Activated CD4-positive, alpha-beta T cell treated with anti-CD3 and anti-CD28 coated beads for 24 hours (primary cell): ENCODE measurements around the gene DUOX1.
"Not testable (repeated sequence)": the region's sequence is repeated elsewhere in the genome, so short reads cannot be mapped to it uniquely, and the experiment has no call there.

Experiments used
- DNase-seq, 2 donors: peaks; one replicate each; pipeline ENCODE4 v3.0.0-alpha.2; 2020; ENCODE audit warnings: low read depth in 2 of 2

The DUOX1 gene

DNA sequence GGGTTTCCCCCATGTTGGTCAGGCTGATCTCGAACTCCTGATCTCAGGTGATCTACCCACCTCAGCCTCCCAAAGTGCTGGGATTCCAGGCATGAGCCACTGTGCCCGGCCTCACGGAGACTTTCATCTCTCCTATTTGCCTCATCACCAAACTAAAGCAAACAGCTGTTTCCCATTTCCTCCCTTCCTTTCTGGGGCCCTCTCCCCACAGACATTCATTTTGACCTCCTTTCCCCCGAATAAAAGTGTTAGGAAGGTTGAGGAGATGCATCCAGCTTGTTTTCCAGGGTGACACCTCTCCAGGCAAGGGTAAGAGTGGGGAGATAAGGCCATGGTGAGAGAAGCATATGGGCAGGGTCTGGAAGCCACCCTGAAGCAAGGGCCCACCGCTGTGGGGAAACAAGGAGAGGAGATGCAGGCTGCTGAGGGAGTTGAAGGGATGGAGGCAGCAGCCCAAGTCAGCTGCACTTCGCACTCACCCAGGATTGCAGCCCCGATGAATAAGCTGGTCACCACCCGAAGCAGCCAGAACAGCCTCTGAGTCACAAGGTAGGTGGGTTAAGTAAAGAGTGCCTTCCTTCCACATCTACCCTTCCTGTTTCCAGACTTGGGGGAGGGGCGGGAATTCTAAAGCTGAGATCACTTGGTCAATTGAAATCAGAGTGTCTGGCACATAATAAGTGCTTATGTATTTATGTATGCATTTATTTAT, 7.9 kb upstream of the DUOX1 start:
- DNase-seq: no peak

- DNase-seq: no peak
Observed at GRCh38 chr15:45122719-45123118, 7.1 kb upstream of the DUOX1 start.

GRCh38 chr15:45123397-45123796, 6.4 kb upstream of the DUOX1 start:
- DNase-seq: no peak

- DNase-seq: peak in 1 of 2 donors; percentile 28
Observed at GRCh38 chr15:45126535-45127158, 3.1 kb upstream of the DUOX1 start.

- no peak for DNase-seq
Observed at GRCh38 chr15:45128971-45129639, 689 bp upstream of the DUOX1 start.

- DNase-seq: no peak
Observed at GRCh38 chr15:45130291-45131000, 652 bp downstream of the DUOX1 start.

DNA sequence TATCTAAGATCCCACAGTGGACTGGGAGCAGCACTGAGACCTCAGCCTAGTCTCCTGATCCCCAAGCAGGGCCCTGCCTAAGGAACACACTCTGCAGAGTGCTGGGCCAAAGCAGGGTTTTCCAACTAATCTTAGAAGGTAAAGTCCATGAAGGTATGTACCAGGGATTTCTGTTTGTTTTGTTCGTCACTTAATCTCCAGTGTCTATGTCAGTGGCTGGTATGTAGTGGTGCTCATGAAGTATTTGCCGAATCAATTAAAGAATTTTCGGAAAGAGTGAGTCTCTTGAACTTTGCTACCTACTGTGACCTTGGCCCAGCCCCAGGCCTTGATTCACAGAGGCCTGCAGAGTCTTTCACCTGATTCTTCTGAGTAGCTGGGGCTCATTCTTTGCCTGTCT, 1.7 kb downstream of the DUOX1 start:
- no peak for DNase-seq

GRCh38 chr15:45132844-45133560, 3.2 kb downstream of the DUOX1 start:
- DNase-seq: no peak

DNA sequence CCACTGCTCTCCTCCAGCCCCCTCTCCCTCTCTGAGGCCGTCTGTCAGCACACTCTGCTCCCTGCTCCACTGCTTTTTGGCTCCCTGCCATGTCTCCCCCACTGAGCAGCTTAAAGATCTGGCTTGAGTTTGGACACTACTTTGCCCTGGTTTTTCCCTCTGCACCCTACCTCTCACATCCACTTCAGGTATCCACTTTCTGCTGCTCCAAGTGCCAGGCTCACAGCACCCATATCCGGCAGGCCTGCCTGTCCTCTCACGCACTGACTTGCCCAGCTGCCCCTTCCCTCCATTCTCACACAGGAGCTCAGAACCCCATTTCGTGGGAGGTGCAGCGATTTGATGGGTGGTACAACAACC, 3.7 kb downstream of the DUOX1 start:
- DNase-seq: no peak

DNA sequence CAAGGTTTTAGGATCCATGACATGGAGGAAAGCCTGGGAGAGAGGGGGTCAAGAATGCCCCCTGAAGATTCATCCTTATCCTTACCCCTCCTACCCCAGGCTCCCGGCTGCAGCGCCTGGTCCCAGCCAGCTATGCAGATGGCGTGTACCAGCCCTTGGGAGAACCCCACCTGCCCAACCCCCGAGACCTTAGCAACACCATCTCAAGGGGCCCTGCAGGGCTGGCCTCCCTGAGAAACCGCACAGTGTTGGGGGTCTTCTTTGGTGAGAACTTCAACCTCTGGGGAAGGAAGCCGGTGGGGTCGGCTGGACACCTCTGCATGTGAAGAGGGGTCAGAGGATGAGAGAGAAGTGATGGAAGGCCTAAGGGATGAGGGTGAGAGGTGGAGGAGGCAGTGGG, 4.3 kb downstream of the DUOX1 start:
- no peak for DNase-seq

DNA sequence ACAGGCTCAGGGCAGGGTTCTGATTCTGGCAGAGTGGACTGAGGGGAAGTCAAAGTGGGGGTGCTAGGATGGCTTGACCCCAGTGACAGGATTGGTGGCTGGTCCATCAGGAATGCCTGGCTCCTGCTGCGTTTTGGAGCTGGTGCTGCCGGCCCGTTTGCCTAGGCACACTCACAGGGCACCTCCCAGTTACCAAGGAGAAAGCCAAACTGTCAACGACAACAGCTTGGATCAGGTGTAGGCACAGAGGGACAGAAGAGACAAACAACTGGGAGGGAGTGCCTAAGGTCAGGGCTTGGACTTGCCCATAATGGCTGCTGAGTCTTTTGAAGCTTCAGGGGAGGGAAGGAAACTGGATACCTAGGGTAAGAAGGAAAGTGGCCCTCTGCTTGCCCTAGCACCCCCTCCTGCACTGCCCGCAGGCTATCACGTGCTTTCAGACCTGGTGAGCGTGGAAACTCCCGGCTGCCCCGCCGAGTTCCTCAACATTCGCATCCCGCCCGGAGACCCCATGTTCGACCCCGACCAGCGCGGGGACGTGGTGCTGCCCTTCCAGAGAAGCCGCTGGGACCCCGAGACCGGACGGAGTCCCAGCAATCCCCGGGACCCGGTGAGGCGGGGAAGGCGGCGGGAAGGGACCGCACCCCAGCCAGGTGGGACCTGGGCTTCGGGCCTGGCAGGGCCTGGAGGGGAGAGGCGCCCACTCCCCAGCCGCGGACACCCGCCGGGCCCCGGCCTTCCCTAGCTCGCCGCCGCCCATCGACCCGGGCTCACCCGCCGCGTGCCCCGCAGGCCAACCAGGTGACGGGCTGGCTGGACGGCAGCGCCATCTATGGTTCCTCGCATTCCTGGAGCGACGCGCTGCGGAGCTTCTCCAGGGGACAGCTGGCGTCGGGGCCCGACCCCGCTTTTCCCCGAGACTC, 5.1 kb downstream of the DUOX1 start:
- no peak for DNase-seq

DNA sequence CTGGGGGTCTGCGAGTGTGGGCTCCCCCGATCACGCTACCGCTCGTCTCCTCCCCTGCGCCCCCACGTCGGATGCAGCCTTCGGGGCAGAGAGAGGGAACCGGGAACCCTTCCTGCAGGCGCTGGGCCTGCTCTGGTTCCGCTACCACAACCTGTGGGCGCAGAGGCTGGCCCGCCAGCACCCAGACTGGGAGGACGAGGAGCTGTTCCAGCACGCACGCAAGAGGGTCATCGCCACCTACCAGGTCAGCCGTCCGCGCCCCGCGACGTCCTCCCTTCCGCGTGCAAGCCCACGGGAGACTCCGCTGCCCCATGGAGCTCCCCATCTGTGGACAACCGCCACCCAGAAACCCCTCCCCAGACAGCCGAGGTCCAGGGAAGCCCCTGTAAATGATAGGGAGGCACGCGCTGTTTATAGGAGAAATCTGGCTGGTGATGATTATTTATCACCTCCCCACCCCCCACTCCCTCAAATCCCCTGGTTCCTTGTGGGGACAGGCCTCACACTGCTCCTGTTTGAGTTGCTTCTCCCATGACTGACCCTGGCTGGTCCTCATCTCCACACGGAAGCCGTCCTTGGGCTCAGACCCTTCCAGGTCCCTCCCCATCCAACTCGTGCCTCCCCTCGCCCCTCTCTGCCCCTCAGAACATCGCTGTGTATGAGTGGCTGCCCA, 6.0 kb downstream of the DUOX1 start:
- not testable (repeated sequence) for DNase-seq

DNA sequence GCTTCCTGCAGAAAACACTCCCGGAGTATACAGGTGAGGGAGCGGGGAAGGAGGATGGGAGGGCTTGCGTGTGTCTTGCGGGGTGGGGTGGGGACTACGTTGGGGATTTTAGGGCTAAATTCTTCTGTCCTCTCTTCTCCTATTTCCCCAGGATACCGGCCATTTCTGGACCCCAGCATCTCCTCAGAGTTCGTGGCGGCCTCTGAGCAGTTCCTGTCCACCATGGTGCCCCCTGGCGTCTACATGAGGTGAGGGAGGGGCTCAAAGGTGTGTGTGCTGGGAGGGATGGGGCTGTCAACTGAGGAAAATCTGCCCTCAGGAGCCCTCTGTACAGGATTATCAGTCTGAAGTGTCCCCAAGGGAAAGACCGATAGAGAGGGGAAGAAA, 6.6 kb downstream of the DUOX1 start:
- peak in 1 of 2 donors; percentile 9 for DNase-seq

DNA sequence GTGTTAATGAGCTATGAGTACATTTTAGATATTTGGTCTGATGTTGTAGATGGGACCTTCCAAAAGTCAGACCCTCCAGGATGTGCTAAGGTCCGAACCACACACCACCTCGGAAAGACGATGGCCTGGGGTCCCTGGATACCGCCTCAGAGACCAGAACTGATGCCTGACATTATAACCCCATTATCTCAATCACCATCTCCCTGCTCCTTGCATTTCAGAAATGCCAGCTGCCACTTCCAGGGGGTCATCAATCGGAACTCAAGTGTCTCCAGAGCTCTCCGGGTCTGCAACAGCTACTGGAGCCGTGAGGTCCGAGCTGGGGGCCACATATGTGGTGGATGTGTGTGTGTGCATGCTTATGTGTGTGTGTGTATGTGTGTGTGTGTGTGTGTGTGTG, 7.9 kb downstream of the DUOX1 start:
- DNase-seq: no peak

GRCh38 chr15:45138814-45139765, 9.3 kb downstream of the DUOX1 start:
- no peak for DNase-seq

DNA sequence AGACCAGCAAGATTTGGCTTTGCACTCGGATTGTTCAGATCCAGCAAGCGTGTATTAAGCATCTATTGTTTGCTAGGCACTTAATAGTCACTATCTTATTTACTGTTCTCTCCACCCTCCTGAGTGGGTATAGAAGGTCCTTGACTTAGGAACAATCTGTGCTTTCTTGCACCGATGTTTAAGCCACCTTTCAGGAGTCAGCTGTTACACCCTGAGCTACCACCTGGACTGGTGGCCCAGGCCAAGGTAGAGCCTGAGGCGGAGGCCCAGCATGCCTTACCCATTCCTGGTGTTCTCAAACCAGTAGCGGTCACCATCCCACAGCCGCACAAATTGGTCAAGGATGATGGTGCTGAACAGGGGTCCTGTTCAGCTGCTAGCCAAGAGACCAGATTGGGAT, 10.0 kb downstream of the DUOX1 start:
- no peak for DNase-seq

GRCh38 chr15:45140557-45141250, 10.9 kb downstream of the DUOX1 start:
- DNase-seq: no peak

DNA sequence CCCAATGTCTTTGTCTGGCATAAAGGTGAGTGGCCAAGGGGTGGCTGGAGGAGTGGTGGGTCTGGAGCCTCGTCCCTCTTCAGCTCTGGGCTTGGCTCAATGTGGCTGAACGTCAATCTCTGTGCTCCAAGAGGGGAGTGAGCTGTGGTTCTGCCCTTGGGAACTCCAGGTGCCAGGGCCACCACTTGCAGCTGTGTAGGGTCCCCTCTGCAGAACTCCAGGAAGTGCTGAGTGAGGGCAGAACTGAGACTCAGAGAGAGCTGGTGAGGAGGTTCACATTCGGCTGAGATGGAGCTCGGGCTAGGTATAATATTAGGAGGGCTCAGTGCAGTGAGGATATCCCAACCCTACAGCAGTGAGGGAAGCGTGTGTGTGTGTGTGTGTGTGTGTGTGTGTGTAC, 11.6 kb downstream of the DUOX1 start:
- no peak for DNase-seq

GRCh38 chr15:45143056-45143455, 13.3 kb downstream of the DUOX1 start:
- no peak for DNase-seq
